HFF-Myc (cell line): ENCODE results near the gene DUSP9.
"Not testable (repeated sequence)": the region's sequence is repeated elsewhere in the genome, so short reads cannot be mapped to it uniquely, and the experiment has no call there.

Source experiments
- DNase-seq: peaks from one replicate; pipeline ENCODE4 v3.0.0-alpha.2; 2011; ENCODE audit warnings: low read depth; ENCODE audit errors: extremely low read depth
- H3K4me3 ChIP-seq: replicated peaks from 2 replicates; pipeline ENCODE4 v1.5.1; 2011; ENCODE audit warnings: low read depth, mild to moderate bottlenecking, control low read depth, low read length
- CTCF ChIP-seq: IDR thresholded peaks from 2 replicates; pipeline ENCODE4 v1.5.1; 2012; ENCODE audit warnings: mild to moderate bottlenecking, low read depth, low read length, control low read depth; ENCODE audit errors: missing control alignments

The DUSP9 gene

GRCh38 chrX:153673428-153674218, 26.6 kb downstream of the DUSP9 start, which contains the start of gene PNCK:
Gene PNCK (minus strand): TSS chrX:153673813. CDS start chrX:153673076, 737 bp downstream.
- H3K4me3 ChIP-seq, result no peak within 1 kb of the TSS
- no peak for TF ChIP-seq CTCF
- DNase-seq, result no peak

GRCh38 chrX:153674219-153674851, 27.3 kb downstream of the DUSP9 start:
- no peak for TF ChIP-seq CTCF
- DNase-seq, result no peak
- no peak overlapping the region for H3K4me3 ChIP-seq

GRCh38 chrX:153681175-153681574, 34.2 kb downstream of the DUSP9 start:
- TF ChIP-seq CTCF, result no peak
- no peak overlapping the region for H3K4me3 ChIP-seq

GRCh38 chrX:153683486-153683885, 36.5 kb downstream of the DUSP9 start:
- not testable (repeated sequence) for DNase-seq, H3K4me3 ChIP-seq

More at GRCh38 chrX:153681175-153681574, 34.2 kb downstream of the DUSP9 start:
- DNase-seq, result no peak

GRCh38 chrX:153684467-153685155, 37.6 kb downstream of the DUSP9 start:
- DNase-seq, result no peak
- H3K4me3 ChIP-seq, result no peak overlapping the region
- no peak for TF ChIP-seq CTCF

GRCh38 chrX:153685156-153685536, 38.1 kb downstream of the DUSP9 start:
- no peak for DNase-seq
- H3K4me3 ChIP-seq, result no peak overlapping the region
- TF ChIP-seq CTCF, result no peak
